ENCODE results near the gene NBL1.
"Not testable (repeated sequence)": the region's sequence is repeated elsewhere in the genome, so short reads cannot be mapped to it uniquely, and the experiment has no call there.

The NBL1 gene

DNA sequence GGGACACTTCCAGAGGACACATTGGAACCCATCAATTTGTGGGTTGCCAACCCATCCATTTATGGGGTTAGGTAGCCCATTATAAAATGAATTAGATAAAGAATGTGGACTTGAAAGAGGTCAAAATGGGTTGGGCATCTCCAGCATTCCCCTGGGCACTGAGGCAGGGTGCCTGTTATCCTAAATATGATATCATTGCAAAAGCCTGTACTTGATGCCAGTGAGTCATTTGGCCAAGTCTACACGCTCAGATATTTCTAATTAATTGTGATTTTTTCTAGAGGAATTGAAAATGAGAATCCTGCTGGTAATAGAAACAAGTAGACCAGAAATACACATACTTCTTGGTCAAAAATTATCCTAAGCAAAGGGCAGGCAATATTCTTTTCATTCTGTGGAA lies 21.9 kb upstream of the NBL1 start:
- peak; percentile 73 for DNase-seq (ENCODE audit: low read depth)

DNA sequence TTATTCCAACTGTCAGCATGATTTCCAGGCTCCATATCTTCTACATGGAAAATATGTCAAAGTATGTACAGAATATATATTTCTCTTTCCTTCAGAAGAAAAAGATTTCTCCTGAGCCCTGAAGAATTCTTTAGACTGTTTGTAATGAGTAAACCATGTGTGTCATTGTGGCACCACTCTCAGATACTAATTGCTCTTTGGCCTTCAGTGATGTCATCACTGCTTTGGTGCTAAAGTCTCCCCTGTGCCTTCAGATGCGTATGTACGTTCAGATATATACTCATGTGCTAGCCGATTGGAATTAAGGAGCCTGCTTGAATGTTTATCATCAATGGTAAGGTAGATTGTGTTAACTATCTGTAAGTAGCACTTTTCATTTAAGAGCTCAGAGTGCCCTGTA lies 20.6 kb upstream of the NBL1 start:
- peak; percentile 18 for DNase-seq (ENCODE audit: low read depth)

DNA sequence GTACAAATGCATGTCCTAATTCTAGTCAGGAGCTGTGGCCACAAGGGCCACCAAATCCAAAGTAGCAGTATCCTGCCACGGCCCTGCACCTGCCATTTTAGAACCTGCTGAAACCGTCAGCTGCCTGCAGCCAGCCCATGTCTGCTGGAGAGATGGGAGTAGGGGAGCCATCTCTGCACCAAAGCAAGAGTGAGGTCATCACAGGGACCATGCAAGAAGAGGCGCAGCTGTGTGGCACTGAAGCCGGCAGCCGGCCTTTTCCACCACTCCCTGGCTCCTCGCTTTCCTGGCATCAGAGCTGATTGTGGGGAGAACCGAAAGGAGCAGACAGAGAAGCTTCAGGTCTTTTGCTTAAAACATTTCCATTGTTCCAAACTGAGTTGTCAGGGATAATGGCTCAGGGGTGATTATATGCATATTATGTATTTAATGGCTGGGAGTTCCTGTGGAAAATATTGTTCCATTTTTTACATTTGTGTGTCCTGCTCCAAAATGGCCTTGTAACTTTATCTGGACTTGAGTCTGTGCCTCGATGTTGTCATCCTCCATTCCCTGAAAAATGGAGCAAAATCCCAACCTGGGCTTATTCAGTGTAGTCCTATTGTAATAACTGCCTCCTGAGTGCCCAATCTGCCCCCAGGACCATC lies 18.7 kb upstream of the NBL1 start:
- DNase-seq (ENCODE audit: low read depth): no peak

DNA sequence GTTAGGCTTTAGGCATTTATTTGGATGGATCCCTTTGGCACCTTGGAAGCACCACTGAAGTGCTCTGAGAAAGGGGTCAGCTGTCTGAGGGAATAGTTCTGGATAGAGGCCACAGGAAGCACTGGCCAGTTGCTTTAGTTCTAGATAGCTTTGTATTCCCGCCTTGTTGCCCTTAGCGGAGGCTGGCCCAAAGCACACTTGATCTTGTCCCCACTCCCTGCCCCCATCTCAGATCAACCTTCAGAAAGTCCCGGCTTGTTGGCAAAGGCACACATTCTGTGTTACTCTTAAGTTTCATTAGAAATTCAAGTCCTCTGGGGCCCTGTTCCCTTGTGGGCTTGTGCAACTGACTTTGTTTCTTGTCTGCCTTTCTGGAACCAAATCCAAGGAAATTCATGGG lies 15.2 kb upstream of the NBL1 start:
- no peak for DNase-seq (ENCODE audit: low read depth)

DNA sequence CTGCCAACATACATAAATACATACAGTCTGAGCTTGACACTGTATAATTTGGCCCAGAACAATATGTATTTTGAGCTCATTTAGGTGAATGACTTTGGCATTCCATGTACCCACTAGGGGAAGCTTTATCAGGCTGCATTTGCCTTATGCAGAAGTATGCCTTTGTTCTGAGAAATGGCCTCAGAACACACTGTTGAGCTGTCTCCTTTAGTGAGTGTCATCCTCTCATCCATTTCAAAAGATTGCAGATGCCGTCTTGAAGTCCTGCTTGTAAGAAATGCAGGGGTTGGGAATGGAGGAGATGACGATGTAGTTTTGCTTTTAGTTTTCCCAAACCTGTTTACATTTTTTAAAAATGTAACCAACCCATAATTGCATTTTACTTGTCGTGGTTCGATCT lies 14.8 kb upstream of the NBL1 start:
- no peak for DNase-seq (ENCODE audit: low read depth)

DNA sequence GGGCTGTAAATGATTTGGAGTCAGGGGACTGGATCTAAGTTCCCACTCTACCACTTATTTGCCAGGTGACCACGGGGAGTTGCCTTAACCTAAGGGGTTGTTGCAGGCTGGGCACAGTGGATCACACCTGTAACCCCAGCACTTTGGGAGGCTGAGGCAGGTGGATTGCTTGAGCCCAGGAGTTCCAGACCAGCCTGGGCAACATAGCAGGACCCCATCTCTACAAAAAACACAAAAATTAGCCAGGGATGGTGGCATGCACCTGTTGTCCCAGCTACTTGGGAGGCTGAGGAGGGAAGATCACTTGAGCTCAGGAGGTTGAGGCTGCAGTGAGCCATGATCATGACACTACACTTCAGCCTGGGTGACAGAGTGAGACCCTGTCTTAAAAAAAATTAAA lies 13.9 kb upstream of the NBL1 start:
- DNase-seq (ENCODE audit: low read depth): not testable (repeated sequence)

- DNase-seq (ENCODE audit: low read depth): no peak
Measured at GRCh38 chr1:19630720-19631395, 13.3 kb upstream of the NBL1 start.

- DNase-seq (ENCODE audit: low read depth): no peak
Measured at GRCh38 chr1:19632211-19632610, 11.9 kb upstream of the NBL1 start.

- DNase-seq (ENCODE audit: low read depth): no peak
Measured at GRCh38 chr1:19633106-19633505, 11.0 kb upstream of the NBL1 start.

- DNase-seq (ENCODE audit: low read depth): not testable (repeated sequence)
Measured at GRCh38 chr1:19635064-19635463, 9.0 kb upstream of the NBL1 start.

- peak; percentile 36 for DNase-seq (ENCODE audit: low read depth)
Measured at GRCh38 chr1:19635646-19636045, 8.5 kb upstream of the NBL1 start.

DNA sequence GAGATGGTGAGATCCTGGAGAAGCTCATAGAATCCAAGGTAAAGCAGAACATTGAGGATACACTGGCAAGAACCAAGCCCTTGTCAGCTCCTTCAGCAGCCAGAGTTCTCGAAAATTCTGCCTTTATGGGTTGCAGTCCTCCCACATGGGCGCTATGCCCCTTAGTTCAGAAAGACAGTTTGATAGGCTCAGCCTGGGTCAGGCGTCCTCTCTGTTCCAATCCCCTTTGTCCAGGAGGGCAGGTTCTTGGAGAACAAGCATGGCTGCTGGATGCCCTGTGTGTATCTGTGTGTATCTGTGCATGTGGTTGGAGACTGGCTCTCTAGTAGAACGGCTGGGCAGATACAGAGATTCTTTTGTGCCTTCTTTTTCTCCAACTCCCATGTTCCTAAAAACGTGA lies 8.0 kb upstream of the NBL1 start:
- no peak for DNase-seq (ENCODE audit: low read depth)

GRCh38 chr1:19636749-19637148 lies 7.4 kb upstream of the NBL1 start:
- not testable (repeated sequence) for DNase-seq (ENCODE audit: low read depth)

DNA sequence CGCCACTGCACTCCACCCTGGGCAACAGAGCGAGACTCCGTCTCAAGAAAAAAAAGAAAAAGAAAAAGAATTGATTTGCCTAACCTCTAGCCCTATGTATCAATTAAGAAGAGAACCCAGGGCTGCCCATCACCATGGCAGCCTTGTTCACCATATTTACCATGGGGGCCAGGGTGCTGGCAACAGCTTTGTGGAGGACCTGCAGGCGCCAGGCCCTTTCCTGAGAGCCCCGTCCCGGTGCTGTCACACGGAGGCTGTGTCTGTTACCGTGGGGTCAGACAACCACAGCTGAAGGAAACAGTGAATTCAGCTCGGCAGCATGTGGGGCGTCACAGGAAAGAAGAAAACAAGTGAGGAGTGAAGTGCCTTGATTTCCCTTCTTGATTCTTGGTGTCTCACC lies 6.5 kb upstream of the NBL1 start:
- no peak for DNase-seq (ENCODE audit: low read depth)

GRCh38 chr1:19639228-19639627 lies 4.9 kb upstream of the NBL1 start:
- not testable (repeated sequence) for DNase-seq (ENCODE audit: low read depth)

DNA sequence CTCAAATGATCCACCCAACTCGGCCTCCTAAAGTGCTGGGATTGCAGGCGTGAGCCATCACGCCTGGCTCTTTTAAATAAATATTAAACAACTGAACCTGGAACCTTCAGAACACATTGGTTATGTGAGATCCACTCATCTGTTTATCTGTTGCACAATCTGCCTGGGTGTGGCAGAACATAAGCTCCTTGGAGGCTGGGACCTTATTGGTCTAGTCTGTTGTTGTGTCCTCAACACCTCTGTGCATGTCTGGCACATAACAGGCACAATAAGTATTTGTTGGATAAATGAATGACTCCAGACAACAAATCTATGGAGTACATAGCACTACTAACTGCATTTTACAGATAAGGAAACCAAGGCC lies 4.1 kb upstream of the NBL1 start:
- DNase-seq (ENCODE audit: low read depth): no peak

DNA sequence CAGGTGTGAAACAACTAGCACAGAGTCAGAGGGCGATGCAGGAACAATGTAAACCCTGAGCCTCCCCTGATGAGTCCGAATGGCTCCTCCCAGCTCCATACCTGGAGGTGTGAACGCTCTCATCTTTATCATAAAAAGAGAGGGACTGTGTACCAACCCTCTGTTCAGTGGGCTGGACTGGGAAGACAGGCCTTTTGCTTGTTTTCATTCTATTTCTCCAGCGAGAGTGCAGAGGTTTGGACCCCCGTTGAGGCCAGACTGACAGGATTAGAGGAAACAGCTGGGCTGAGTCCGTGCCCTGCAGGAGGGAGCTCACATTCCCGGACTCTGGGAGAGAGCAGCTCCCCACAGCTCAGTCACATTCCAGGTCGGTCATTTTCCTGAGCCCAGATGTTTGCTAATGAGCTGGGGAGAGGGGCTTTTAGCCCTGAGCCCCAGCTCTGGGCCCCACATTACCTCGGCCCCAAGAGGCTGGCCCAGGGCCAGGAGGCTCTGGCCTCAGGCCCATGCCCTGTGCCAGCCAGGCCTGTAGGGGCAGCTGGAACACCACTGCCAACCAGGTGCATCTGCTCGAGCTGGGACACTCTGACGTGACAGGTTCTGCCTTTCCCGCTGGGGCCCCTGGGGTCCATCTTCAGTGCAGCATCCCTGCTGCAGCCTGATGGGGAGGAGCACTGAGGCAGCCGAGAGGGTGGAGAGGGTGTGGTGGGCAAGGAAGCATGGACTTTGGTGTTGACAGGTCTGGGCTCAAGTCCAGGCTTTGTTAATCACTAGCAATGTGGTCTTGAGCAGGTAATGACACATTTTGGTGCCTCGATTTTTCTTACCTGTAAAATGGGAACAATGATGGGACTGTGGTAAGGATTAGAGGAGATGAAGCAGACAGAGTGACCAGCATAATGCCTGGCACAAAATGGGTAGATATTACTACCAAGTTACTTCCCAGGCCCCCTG lies 3.5 kb upstream of the NBL1 start:
- DNase-seq (ENCODE audit: low read depth): peak; percentile 48

DNA sequence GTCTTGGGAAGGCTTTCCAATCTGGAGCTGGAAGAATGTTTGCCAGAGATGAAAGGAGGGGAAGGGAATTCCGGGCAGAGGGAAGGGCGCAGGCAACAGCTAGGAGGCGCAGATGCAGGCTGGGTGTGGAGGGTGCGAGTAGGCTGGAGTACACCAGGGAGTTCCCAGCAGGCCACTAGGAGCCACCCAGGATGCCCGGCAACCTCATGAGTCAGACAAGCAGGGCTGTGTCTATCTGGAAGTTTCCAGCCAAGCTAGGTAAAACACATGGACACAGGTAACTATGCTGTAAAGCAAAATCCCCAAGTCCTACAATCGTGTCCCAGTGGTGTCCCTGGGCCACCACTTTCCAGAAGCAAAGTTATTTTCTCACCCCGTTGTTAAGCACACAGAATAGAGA lies 990 bp upstream of the NBL1 start:
- peak; percentile 72 for DNase-seq (ENCODE audit: low read depth)

DNA sequence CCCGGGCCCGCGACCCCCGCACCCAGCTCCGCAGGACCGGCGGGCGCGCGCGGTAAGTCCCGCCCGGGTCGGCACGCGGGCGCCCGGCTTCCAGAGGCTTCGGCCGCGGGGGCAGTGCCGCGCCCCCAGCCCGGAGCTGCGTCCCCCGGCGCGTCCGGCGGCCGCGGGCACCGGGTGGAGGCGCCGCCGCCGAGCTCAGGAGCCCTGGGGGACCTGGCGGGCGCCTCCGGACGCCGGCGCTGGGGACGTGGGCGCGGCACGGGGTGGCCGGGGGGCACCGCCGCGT lies 227 bp downstream of the NBL1 start:
- DNase-seq (ENCODE audit: low read depth): no peak

DNA sequence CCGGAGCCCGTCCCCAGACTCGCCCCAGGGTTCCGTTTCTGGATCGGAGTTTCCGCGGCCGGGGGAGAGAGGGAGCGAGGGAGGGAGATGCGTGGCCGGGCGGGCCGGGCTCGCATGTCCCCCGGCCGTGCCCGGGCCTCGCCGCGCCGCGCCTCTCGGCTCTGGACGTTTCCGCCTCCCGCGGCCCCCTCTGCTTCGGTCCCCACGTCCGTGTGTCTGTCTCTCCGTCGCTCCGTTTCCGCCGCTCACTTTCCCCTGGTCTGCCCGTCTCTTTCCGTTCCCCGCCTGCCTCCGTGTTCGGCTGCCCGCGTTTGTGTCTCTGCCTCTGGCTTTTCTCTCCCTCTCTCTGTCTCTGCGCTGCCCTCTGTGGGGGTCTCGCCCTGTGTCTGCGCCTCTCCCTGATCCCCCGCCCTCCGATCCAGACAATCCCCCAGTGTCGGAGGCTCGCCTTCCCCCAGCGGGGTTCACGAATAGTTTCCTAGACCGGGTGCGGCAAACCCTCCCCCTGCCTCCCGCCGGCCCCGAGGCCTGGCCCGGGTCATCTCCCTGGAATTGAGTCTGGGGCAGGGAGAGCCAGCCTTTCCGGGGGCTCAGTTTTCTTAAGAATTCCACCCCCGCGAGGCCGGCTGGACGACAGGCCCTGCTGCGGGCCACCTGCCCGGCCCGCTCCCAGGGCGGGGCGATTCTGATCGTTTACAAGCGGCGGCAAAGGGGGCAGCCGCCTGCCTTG lies 735 bp downstream of the NBL1 start:
- DNase-seq (ENCODE audit: low read depth): peak; percentile 59

- DNase-seq (ENCODE audit: low read depth): peak; percentile 56
Measured at GRCh38 chr1:19645411-19646251, 1.5 kb downstream of the NBL1 start.

Data from EH (cell line).